Cerebellar cortex (tissue), 1 donor: ENCODE measurements around the gene LCE1B.

Experiments
- DNase-seq: peaks from one replicate; pipeline ENCODE4 v3.0.0-alpha.2; 2015; ENCODE audit warnings: low spot score

Gene LCE1B

DNA sequence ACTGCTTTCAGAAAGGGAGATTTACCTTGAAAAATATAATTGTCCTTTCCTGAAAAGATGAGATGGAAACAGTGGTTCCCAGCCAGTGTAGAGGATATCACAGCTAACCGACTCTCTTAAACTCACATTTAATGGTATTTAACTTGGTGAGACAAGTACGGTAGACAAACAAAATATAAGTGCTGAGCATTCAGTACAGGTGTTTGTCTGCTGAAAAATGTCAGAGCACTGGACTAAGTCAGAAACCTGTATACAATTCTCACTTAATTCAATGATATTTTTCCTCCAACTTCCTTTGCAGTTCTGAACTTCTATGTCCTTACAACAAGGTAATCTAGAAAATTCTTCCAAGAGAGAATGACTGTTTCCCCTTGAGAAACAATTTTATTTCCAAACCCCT is at the start of gene LCE1B:
LCE1B (plus strand) TSS at position 301 of the 400 bp plus-strand sequence. CDS start 476 bp downstream, outside the sequence.
- no peak for DNase-seq

- no peak for DNase-seq
These were observed 42.8 kb upstream of the LCE1B start for GRCh38 chr1:152768847-152769533.

- DNase-seq, result no peak
These were observed 41.4 kb upstream of the LCE1B start for GRCh38 chr1:152770411-152770810.

DNA sequence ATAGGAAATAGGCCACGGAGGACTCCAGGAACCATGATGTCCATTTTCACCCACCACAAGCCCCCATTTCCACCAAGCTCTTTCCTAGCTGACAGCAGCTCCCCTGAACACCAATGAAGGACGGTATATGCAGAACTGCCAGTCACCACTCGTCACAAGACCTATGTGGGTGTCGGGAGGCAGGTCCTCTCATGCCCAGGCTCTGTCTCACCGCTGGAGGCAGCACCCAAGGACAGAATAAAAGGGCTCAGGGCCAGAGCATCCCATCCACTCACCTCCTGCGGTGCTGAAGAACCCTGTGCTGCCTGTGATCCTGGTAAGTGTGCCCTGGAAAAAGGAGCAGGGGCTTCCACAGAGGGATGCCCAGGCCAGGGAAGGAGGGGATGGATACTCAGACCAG is 36.9 kb upstream of the LCE1B start, which contains the start of gene LCE1F:
LCE1F (plus strand) TSS at position 266 of the 400 bp plus-strand sequence. CDS start 1,232 bp downstream, outside the sequence.
- no peak for DNase-seq

- no peak for DNase-seq
These were observed 35.4 kb upstream of the LCE1B start for GRCh38 chr1:152776361-152776760.

- peak; percentile 16 for DNase-seq
These were observed 34.1 kb upstream of the LCE1B start for GRCh38 chr1:152777510-152778137.

DNA sequence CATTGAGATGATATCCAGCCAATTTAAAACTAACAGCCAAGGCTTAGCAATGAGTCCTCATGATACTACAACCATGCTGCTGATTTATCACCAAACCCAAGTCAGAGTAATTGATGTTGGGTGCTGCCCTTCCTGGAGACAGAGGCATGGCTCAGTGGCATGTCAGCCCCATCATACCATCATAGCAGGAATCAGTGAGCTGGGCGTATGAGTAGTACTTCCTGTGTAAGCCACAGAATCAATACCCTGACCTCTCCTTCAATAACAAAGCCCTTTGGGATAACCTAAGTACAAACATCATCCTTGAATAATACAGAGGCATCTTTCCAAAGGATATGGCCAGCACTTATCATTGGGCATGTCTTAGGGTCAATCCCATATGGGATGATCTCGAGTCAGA is 28.7 kb upstream of the LCE1B start:
- DNase-seq, result no peak

DNA sequence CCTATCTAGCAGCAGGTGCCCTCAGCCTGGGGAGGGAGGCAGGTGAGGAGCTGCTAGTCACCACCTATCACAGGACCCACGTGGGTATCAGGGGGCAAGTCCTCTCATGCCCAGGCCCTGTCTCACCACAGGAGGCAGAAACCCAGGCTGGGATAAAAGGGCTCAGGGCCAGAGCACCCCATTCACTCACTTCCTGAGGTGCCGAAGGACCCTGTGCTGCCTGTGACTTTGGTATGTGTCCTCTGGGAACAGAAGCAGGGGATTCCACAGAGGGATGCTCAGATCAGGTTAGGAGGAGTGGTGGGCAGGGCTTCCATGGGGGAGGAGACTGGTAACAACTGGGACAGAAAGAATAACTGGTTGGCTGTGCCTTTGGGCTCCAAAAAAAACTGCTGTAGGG is 25.7 kb upstream of the LCE1B start, which contains the start of gene LCE1E:
LCE1E (plus strand) TSS at position 181 of the 400 bp plus-strand sequence. CDS start 1,043 bp downstream, outside the sequence.
- no peak for DNase-seq

DNA sequence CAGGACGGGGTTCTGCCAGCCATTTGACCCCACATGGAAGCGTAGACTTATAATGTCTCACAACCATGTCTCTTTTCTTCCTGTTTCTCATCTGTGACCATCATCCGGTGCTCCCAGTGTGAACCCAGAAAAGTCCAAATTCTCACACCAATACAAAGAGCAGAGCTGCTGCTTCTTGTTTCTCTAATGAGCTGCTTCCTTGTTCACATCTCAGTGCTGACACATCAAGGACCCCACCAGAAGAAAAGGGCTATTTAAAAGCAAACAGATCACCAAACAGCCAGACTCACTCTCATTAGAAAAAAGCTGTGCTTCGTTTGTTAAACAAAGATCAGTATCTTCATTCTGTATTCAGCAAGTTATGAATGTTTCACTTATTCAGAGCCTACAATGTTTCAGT is 16.1 kb upstream of the LCE1B start:
- no peak for DNase-seq

GRCh38 chr1:152796421-152796820 is 15.3 kb upstream of the LCE1B start, which contains the start of gene LCE1D:
LCE1D (plus strand) TSS chr1:152796721; CDS start chr1:152797795, 1,074 bp downstream.
- no peak for DNase-seq

DNA sequence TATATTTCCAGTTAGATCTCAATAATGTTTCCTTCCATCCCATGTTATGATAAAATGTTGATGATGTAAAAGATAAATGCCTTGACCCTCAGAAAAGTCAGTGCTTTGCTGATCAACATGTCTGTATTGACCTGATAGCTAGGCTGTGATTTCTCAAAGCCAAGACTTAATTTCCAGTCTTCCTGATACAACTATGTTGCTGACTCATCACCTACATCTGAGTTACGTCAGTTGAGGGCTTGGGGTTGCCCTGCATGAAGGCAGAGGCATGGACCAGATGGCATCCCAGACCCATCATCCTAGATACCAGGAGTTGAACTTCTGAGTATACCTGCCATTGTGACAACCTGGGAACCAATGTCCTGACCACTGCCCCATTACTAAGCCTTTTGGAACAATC is 10.4 kb upstream of the LCE1B start:
- no peak for DNase-seq

DNA sequence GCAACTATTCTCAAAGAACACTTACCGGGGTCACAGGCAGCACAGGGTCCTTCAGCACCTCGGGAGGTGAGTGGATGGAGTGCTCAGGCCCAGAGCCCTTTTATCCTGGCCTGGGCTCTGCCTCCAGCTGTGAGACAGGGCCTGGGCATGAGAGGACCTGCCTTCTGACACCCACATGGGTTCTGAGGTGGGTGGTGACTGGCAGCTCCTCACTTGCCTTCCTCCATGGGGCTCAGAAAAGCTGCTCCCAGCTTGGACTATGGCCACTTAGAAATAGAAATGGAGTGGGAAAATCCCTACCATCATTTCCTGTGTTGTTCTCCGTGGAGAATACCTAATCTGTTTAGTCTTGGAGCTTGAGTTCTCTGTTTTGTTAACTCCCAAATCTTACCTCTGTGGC is 5.2 kb upstream of the LCE1B start, which contains the start of gene LCE1C:
LCE1C (minus strand) TSS at position 76 of the 400 bp plus-strand sequence. CDS start 1,173 bp downstream, outside the sequence.
- DNase-seq, result no peak

DNA sequence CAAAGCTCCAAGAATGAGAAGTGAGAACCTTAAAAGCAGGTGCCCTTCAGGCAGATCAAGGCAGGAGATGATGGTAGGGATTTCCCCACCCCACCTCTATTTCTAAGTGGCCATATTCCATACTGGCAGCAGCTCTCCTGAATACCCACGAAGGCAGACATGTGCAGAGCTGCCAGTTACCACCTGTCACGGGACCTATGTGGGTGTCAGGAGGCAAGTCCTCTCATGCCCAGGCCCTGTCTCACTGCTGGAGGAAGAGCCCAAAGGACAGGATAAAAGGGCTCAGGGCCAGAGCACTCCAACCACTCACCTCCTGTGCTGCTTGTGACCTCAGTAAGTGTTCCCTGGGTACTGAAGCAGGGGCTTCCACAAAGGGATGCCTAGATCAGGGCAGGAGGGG is 721 bp upstream of the LCE1B start:
- DNase-seq, result no peak

- DNase-seq, result no peak
These were observed 5.5 kb downstream of the LCE1B start for GRCh38 chr1:152817309-152817708.

DNA sequence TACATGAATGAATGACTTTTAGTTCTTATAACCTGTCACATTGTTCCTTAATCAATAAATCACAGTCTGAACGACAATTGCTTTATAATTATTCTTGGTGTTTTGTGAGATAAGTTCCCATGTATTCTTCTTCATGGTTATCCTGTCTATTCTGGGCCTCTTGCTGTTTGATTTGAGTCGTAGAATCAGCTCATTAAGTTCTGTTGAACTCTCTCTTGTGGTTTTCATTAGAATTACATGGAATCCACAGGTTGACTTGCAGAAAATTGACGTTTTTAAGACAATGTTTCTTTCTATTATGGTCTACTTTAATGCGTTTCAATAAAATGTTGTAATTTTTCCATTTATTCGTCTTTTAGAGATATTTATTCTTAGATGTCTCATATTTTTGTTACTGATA is 11.5 kb downstream of the LCE1B start:
- no peak for DNase-seq

DNA sequence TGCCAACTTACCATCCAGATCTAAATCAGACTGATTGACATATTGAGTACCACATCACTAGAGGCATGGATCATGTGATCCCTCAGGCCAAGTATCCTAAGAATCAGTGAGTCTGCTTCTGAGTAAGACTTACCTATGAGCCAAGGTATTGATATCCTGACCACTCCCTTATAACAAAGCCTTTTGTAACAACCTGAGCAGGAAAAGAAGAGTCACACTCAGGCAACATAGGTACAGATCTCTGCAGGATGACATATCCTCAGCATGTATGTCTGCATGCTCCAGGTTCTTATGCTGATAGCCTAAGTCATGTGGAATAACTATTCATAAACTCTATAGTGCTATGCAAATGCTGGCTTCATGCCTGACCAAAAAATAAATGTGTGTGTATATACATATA is 13.2 kb downstream of the LCE1B start:
- DNase-seq, result no peak

- DNase-seq, result no peak
These were observed 15.4 kb downstream of the LCE1B start, which contains the start of gene LCE1A for GRCh38 chr1:152827173-152827572. LCE1A (plus strand) TSS chr1:152827473; CDS start chr1:152827473, 0 bp downstream.

DNA sequence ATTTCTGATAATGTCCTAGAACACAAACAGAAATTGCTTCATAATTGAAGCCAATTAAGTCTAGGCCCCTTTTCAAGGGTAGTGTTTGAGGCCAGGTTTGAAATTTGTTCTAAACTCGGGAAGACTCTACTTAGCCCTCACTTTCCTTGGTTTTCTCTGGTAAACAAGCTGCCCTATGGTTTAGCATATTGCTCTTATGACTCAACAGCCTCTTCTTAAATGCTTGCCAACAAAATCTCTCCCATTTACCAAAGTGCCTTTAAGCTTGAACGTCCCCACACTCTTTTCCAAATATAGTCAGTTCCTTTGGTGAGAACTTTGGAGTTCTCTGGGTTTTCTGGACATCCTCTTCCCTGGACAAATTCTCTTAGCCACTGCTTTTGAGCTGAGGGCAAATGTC is 25.1 kb downstream of the LCE1B start:
- no peak for DNase-seq

DNA sequence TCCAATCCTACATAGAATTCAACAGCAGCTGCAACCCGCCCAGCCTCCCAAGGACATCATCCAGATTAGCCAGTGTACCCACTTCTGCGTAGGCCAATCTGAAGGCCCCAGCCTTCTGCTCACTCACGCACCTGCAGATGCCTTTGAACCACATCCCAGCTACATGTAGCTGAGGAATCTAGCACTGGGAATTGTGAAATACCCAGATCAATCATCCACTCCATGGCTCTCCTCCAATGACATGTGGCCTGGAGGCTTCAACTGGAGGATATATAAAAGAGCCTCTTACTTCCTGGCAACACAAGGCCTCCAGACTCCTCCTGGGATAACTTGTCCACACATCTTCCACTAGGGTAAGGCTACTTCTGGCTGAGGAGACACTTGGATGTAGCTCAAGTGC is 30.8 kb downstream of the LCE1B start, which contains the start of gene LCE6A:
LCE6A (plus strand) TSS at position 301 of the 400 bp plus-strand sequence. CDS start 665 bp downstream, outside the sequence.
- DNase-seq, result no peak

- DNase-seq, result no peak
These were observed 43.9 kb downstream of the LCE1B start for GRCh38 chr1:152855661-152856060.

DNA sequence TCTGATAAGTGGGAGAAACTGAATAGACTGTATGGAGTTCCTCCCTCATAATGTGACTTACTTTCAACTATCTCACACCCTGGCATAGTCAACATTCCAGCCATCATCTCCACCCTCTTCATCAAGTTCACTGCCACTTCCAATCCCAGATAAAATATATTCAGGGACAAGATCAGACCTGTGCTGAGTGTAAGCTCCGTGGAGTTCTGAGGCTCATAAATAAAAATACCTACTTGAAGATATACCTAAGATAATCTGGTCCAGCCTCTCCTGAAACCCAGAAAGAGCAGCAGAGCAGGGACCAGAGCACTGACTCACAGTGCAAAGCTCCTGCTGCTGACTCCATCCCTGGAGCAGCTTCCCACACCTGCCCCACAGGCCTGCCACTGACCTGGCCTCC is 46.3 kb downstream of the LCE1B start:
- DNase-seq, result no peak

GRCh38 chr1:152859696-152860095 is 47.9 kb downstream of the LCE1B start, which contains the start of gene LCE7A:
LCE7A (plus strand) TSS chr1:152859996; CDS start chr1:152860698, 702 bp downstream.
- no peak for DNase-seq

- DNase-seq, result no peak
These were observed 48.4 kb downstream of the LCE1B start for GRCh38 chr1:152860129-152860528.
